Measurements from ENCODE around the gene JOSD2. TPM values are rescaled to one million over a fixed set of nuclear protein-coding genes. Genes with fewer than 3 reads are reported as not detected.
"Not testable (repeated sequence)": the region's sequence is repeated elsewhere in the genome, so short reads cannot be mapped to it uniquely, and the experiment has no call there.

The JOSD2 gene
- total and polyA plus RNA-seq, 5 donors, result 24.2 to 55.2 (median 40.3) TPM

DNA sequence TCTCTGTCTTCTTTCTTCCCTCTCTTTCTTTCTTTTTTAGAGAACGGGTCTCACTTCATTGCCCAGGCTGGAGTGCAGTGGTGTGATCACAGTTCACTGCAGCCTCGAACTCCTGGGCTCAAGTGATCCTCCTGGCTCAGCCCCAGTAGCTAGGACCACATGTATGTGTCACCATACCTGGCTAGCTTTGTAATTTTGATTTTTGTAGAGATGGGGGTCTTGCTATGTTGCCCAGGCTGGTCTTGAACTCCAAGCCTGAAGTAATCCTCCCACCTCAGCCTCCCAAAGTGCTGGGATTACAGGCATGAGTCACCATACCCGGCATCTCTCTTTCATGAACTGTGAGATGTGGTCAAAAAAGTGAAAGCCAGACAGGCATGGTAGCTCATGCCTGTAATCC is 37.7 kb downstream of the JOSD2 start:
- H3K4me3 ChIP-seq (ENCODE audit: low read length); H3K27ac ChIP-seq (ENCODE audit: low read length); H3K27me3 ChIP-seq (ENCODE audit: control insufficient read depth, insufficient read depth); ATAC-seq; DNase-seq; H3K4me1 ChIP-seq (ENCODE audit: control insufficient read depth, insufficient read depth, low read length); H3K9me3 ChIP-seq (ENCODE audit: control insufficient read depth, low read length); intact Hi-C loops (cut with DNase I): not testable (repeated sequence)
- 61% methylated on average over 3 of the region's 3 CpGs for WGBS

DNA sequence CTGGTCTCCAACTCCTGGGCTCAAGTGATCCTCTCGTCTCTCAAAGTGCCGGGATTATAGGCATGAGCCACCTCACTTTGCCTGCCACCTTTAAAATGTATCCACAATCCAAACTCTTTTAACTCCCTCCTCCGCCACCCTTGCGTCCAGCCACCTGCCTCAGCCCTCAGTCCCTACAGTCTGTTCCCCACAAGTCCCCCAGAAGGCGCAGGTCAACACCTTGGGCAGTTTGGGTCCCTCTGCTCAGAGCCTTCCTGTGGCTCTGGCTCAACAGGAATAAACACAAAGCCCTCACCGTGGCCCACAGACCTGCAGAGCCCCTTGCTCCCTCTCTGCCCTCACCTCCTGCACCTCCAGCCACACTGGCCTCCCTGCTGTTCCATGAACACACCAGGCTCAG is 42.2 kb downstream of the JOSD2 start:
- no peak overlapping the region for H3K27ac ChIP-seq (ENCODE audit: low read length)
- DNase-seq (no peak), ATAC-seq (no peak)
- no peaks in the 10 kb centered on the region for H3K27me3 ChIP-seq (ENCODE audit: control insufficient read depth, insufficient read depth)
- H3K4me3 ChIP-seq (ENCODE audit: low read length), result no peak overlapping the region
- 89% methylated on average over 6 of the region's 6 CpGs for WGBS
- intact Hi-C loops (cut with DNase I), result no loop called here
- no peaks in the 10 kb centered on the region for H3K9me3 ChIP-seq (ENCODE audit: control insufficient read depth, low read length)
- H3K4me1 ChIP-seq (ENCODE audit: control insufficient read depth, insufficient read depth, low read length), result no peaks in the 10 kb centered on the region

DNA sequence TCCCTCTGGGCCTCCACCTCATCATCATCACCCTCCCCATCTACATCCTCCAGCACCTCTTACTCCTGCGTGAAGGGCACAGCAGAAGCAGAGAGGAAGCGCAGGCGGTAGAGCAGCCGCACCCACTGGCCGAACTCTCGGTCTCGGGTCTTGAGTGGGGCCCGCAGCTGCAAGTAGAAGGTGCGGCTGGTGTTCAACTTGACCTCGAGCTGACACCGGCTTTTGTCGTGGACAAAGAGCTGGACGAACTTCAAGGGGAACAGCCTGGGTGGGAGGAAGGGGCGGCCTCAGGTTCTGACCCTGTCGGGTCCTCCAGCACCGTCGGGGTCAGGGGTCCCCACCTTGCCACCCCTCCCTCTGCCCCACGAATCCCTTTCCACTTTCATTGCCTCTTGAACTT is 43.4 kb downstream of the JOSD2 start:
- no peak overlapping the region for H3K27ac ChIP-seq (ENCODE audit: low read length)
- no peaks in the 10 kb centered on the region for H3K4me1 ChIP-seq (ENCODE audit: control insufficient read depth, insufficient read depth, low read length)
- no peak for ATAC-seq
- H3K27me3 ChIP-seq (ENCODE audit: control insufficient read depth, insufficient read depth), result no peaks in the 10 kb centered on the region
- H3K9me3 ChIP-seq (ENCODE audit: control insufficient read depth, low read length), result no peaks in the 10 kb centered on the region
- 77% methylated on average over 18 of the region's 18 CpGs for WGBS
- no peak overlapping the region for H3K4me3 ChIP-seq (ENCODE audit: low read length)
- intact Hi-C loops (cut with DNase I), result no loop called here
- DNase-seq, result peak in 1 of 3 donors; percentile 31

DNA sequence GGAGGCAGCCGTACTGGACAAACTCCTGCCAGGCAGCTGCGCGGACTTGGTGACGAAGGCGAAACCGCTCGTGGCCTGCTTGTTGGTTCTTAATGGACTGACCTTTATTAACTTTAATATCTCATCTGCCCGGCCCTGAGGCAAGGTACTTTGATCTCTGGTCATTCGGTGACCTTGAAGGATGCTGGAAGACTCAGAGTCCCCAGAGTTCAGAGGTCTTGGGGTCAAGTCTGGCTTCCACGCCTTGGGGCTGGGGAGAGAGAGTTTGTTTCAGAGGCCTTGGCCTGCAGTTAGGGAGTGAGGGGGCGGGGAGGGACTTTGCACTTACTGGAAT is 44.3 kb downstream of the JOSD2 start:
- no peak overlapping the region for H3K27ac ChIP-seq (ENCODE audit: low read length)
- ATAC-seq (no peak), DNase-seq (peak in 1 of 3 donors; percentile 57)
- intact Hi-C loops (cut with DNase I), result no loop called here
- H3K4me3 ChIP-seq (ENCODE audit: low read length), result no peak overlapping the region
- no peaks in the 10 kb centered on the region for H3K9me3 ChIP-seq (ENCODE audit: control insufficient read depth, low read length)
- no peaks in the 10 kb centered on the region for H3K4me1 ChIP-seq (ENCODE audit: control insufficient read depth, insufficient read depth, low read length)
- H3K27me3 ChIP-seq (ENCODE audit: control insufficient read depth, insufficient read depth), result no peaks in the 10 kb centered on the region
- 83% methylated on average over 11 of the region's 11 CpGs for whole genome bisulfite sequencing

DNA sequence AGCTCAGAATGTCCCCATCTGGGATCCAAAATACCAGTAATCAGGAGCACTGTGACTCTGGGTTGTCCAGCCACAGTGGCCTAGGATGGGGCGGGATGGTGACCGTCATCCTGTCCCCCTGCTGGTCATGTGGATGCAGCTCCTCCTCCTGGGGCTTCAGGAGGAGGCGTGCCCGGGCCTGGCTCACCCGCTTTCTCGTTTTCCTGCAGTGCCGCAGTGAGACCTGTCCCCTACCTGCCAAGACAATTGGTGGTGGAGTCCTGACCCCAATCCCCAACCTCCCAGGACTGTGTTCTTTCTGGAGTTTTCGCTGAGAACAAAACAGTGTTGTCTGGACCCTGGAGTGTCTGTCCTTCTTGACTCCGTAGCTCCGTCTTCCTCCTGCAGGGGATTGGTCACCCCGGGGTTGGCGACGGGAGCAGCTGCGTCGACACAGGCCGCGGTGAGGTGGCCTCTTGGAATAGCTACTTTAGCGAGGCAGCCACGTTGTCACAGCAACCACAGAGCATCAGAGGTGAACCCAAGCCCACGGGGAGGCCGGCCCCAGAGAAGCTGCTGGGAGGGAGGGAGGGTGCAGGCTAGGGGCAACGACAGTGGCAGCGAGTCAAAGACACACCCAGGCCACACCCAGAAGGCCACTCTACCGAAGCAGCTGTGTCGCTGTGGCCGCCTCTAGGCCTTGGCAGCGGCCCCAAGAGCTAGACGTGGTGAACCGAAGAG is 44.8 kb downstream of the JOSD2 start:
- no peaks in the 10 kb centered on the region for H3K27me3 ChIP-seq (ENCODE audit: control insufficient read depth, insufficient read depth)
- peak in 1 of 3 donors; percentile 44 for DNase-seq
- peak; percentile 34 for ATAC-seq
- 43% methylated on average over 29 of the region's 29 CpGs for WGBS
- no peaks in the 10 kb centered on the region for H3K9me3 ChIP-seq (ENCODE audit: control insufficient read depth, low read length)
- intact Hi-C loops (cut with DNase I), result no loop called here
- H3K27ac ChIP-seq (ENCODE audit: low read length), result no peak overlapping the region
- H3K4me1 ChIP-seq (ENCODE audit: control insufficient read depth, insufficient read depth, low read length), result no peaks in the 10 kb centered on the region
- H3K4me3 ChIP-seq (ENCODE audit: low read length), result no peak overlapping the region

DNA sequence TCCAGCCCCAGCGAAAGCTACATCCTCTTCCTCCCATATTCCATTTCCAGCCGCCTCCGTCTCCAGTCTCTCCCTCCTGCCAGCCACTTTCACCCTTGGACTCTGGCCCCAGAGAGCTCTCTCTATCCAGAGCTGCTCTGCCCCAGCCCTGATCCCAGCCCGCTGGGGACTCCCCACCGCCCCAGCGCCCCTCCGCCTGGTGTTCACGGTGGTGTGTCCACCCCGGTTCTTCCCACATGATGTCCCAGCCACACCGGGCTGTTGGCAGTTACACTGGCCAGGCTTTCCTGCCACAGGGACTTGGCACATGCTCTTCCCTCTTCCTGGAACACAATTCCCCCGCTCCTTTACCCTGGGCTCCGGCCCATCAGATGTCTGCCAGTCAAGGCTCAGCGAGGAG is 46.0 kb downstream of the JOSD2 start:
- no peak overlapping the region for H3K27ac ChIP-seq (ENCODE audit: low read length)
- H3K9me3 ChIP-seq (ENCODE audit: control insufficient read depth, low read length), result no peaks in the 10 kb centered on the region
- intact Hi-C loops (cut with DNase I), result loop anchor here in 3 of 4 donors (5.0 kb wide), 2 partner anchors 98 to 108 kb away; partner anchors contain the start of gene NAPSA (in 2 of the 3)
- no peaks in the 10 kb centered on the region for H3K4me1 ChIP-seq (ENCODE audit: control insufficient read depth, insufficient read depth, low read length)
- H3K4me3 ChIP-seq (ENCODE audit: low read length), result no peak overlapping the region
- 82% methylated on average over 13 of the region's 13 CpGs for WGBS
- DNase-seq (no peak), ATAC-seq (no peak)
- no peaks in the 10 kb centered on the region for H3K27me3 ChIP-seq (ENCODE audit: control insufficient read depth, insufficient read depth)

DNA sequence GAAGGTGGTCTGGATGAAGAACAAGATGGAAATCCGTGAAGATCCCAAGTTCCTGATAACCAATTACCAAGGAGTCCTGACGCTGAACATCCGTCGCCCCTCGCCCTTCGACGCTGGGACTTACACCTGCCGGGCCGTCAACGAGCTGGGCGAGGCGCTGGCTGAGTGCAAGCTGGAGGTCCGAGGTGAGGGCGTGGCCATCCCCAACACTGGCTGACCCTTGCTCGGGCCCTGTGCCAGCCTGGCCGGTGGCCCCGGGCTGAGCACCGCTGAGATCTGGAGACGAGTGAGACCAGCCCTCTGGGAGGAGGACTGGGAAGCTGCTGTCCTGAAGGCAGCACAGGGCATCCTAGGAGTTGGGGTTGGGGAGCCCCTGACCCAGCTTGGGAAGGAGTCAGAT is 46.6 kb downstream of the JOSD2 start:
- Histone ChIP-seq H3K27ac (ENCODE audit: low read length) (no peak overlapping the region), H3K27me3 (ENCODE audit: control insufficient read depth, insufficient read depth) (no peaks in the 10 kb centered on the region), H3K4me3 (ENCODE audit: low read length) (no peak overlapping the region), H3K4me1 (ENCODE audit: control insufficient read depth, insufficient read depth, low read length) (no peaks in the 10 kb centered on the region), H3K9me3 (ENCODE audit: control insufficient read depth, low read length) (no peaks in the 10 kb centered on the region)
- DNase-seq (peak in 1 of 3 donors; percentile 41), ATAC-seq (no peak)
- intact Hi-C loops (cut with DNase I), result loop anchor here in 3 of 4 donors (5.0 kb wide), 2 partner anchors 97 to 107 kb away; partner anchors contain the start of gene NAPSA (in 2 of the 3)
- WGBS, result 72% methylated on average over 19 of the region's 19 CpGs

DNA sequence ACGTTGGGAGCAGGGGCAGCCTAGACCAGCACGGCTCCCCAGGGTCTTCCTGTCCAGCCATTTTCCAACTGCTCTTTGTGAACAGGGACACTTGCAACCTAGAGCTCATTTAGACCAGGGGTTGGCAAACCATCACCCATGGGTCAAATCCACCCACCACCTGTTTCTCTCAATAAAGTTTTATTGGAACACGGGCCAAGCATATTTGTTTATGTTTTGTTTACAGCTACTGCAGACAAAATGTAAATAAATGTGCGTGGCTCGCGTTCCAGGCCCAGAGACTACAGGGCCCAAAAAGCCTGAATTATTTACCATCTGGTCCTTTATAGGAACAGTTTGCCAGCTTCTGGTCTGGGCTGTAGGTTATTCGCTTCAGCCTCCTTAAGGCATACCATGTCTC is 48.0 kb downstream of the JOSD2 start:
- intact Hi-C loops (cut with DNase I), result loop anchor here in 3 of 4 donors (5.0 kb wide), 2 partner anchors 96 to 106 kb away; partner anchors contain the start of gene NAPSA (in 2 of the 3)
- Histone ChIP-seq H3K27ac (ENCODE audit: low read length) (no peak overlapping the region), H3K4me3 (ENCODE audit: low read length) (no peak overlapping the region), H3K9me3 (ENCODE audit: control insufficient read depth, low read length) (no peaks in the 10 kb centered on the region), H3K4me1 (ENCODE audit: control insufficient read depth, insufficient read depth, low read length) (no peaks in the 10 kb centered on the region), H3K27me3 (ENCODE audit: control insufficient read depth, insufficient read depth) (no peaks in the 10 kb centered on the region)
- ATAC-seq (no peak), DNase-seq (no peak)
- 78% methylated on average over 7 of the region's 7 CpGs for WGBS

- no peaks in the 10 kb centered on the region for H3K9me3 ChIP-seq (ENCODE audit: control insufficient read depth, low read length)
- no peaks in the 10 kb centered on the region for H3K4me1 ChIP-seq (ENCODE audit: control insufficient read depth, insufficient read depth, low read length)
- ATAC-seq, result peak; percentile 63 to 72
- intact Hi-C loops (cut with DNase I), result loop anchor here in 3 of 4 donors (5.0 kb wide), 2 partner anchors 94 to 104 kb away; partner anchors contain the start of gene NAPSA (in 2 of the 3)
- H3K4me3 ChIP-seq (ENCODE audit: low read length), result no peak overlapping the region
- no peaks in the 10 kb centered on the region for H3K27me3 ChIP-seq (ENCODE audit: control insufficient read depth, insufficient read depth)
- 34% methylated on average over 28 of the region's 28 CpGs for WGBS
- peak in 2 of 3 donors; percentile 72 to 77 for DNase-seq
- no peak overlapping the region for H3K27ac ChIP-seq (ENCODE audit: low read length)
Measured at GRCh38 chr19:50461066-50461875, 49.7 kb downstream of the JOSD2 start.

GRCh38 chr19:50460161-50460765 is 50.7 kb downstream of the JOSD2 start:
- intact Hi-C loops (cut with DNase I), result loop anchor here in 3 of 4 donors (5.0 kb wide), 2 partner anchors 93 to 103 kb away; partner anchors contain the start of gene NAPSA (in 2 of the 3)
- H3K27me3 ChIP-seq (ENCODE audit: control insufficient read depth, insufficient read depth), result no peaks in the 10 kb centered on the region

More at GRCh38 chr19:50460161-50460765, 50.7 kb downstream of the JOSD2 start:
- H3K9me3 ChIP-seq (ENCODE audit: control insufficient read depth, low read length), result no peaks in the 10 kb centered on the region
- no peak for ATAC-seq
- 31% methylated on average over 13 of the region's 13 CpGs for WGBS
- no peak overlapping the region for H3K27ac ChIP-seq (ENCODE audit: low read length)
- H3K4me3 ChIP-seq (ENCODE audit: low read length), result no peak overlapping the region
- H3K4me1 ChIP-seq (ENCODE audit: control insufficient read depth, insufficient read depth, low read length), result no peaks in the 10 kb centered on the region
- peak in 1 of 3 donors; percentile 4 for DNase-seq

All from right cardiac atrium (tissue), 5 donors.